HCT116 (cell line): ENCODE data around the gene IRF9. TPM values are rescaled to one million over a fixed set of nuclear protein-coding genes. Genes with fewer than 3 reads are reported as not detected.

Experiments used
- ATAC-seq: fragments of 200-7000 bp; cut with Tn5 transposase; 2 replicates; pipeline ENCODE4 v1.9.1; 2020; ENCODE audit warnings: mild to moderate bottlenecking, moderate library complexity
- BruUV-seq: library from RNA; stranded (reverse); fragments of 400-500 nt; replicated peaks from 2 replicates; lab custom pipeline; 2021; lab: Mats Ljungman, UMichigan
- CTCF ChIA-PET: fragments of 300-600 bp; sonication (Branson Sonifier 250); formaldehyde crosslinking; loops from one replicate; lab custom pipeline; 2021; ENCODE audit warnings: antibody characterized with exemption; lab: Charles Lee
- POLR2A ChIA-PET: fragments of 300-600, 350-600 bp; sonication (Branson Sonifier 250); formaldehyde crosslinking; loops from one replicate; lab custom pipeline; 2021; ENCODE audit warnings: antibody characterized with exemption; lab: Charles Lee
- RAD21 ChIA-PET, 2 experiments: fragments of 300-600 bp; sonication (Branson Sonifier 250); formaldehyde crosslinking; loops; one replicate each; lab custom pipeline; 2023; ENCODE audit warnings: low total read pairs in 2 of 2; ENCODE audit not compliant: uncharacterized antibody in 2 of 2, unreplicated experiment in 2 of 2, low non-redundant PET in 1 of 2; lab: Charles Lee
- DNase-seq: peaks from one replicate; pipeline ENCODE4 v3.0.0-alpha.2; 2010; ENCODE audit warnings: low read depth, low spot score
- H2AFZ ChIP-seq: fragments of 200-600 bp; shearing (Covaris generic), sonication (generic); 2 replicates; pipeline ENCODE4 v1.6.1; 2017; ENCODE audit warnings: low read depth, mixed run types, mixed read lengths, antibody characterized with exemption, low read length; ENCODE audit not compliant: poor library complexity, severe bottlenecking
- H3K27ac ChIP-seq: 2 replicates; pipeline ENCODE4 v1.5.1; 2012; ENCODE audit warnings: low read depth, low read length
- H3K27me3 ChIP-seq: fragments of 200-600 bp; sonication (generic); 2 replicates; pipeline ENCODE4 v1.6.1; 2016; ENCODE audit warnings: mixed run types, low read length, mixed read lengths; ENCODE audit not compliant: insufficient read depth
- H3K36me3 ChIP-seq, 2 experiments: fragments of 200-500 bp in 1 of 2; fragments of 200-600 bp in 1 of 2; sonication (Bioruptor generic) in 1 of 2; sonication (generic) in 1 of 2; 2 replicates each; pipeline versions ENCODE4 v1.5.1 to v1.6.1; 2014 to 2016; ENCODE audit warnings: low read length in 2 of 2, inconsistent platforms in 1 of 2, mixed read lengths in 1 of 2, mixed run types in 1 of 2; ENCODE audit not compliant: insufficient read depth in 2 of 2, control insufficient read depth in 1 of 2
- H3K4me1 ChIP-seq, 2 experiments: fragments of 200-600 bp in 1 of 2; sonication (generic) in 1 of 2; 2 replicates each; pipeline versions ENCODE4 v1.5.1 to v1.6.1; 2012 to 2017; ENCODE audit warnings: low read length in 2 of 2, inconsistent platforms in 1 of 2, mild to moderate bottlenecking in 1 of 2, mixed read lengths in 1 of 2, mixed run types in 1 of 2, moderate library complexity in 1 of 2; ENCODE audit not compliant: insufficient read depth in 2 of 2, control insufficient read depth in 1 of 2
- H3K4me2 ChIP-seq: fragments of 200-600 bp; sonication (generic); 2 replicates; pipeline ENCODE4 v1.6.1; 2017; ENCODE audit warnings: mixed run types, low read length, mixed read lengths
- H3K4me3 ChIP-seq, 2 experiments: fragments of 200-600 bp in 1 of 2; sonication (generic) in 1 of 2; replicated peaks in 1 of 2; 2 replicates each; pipeline ENCODE4 v1.5.1; 2011 to 2016; ENCODE audit warnings: low read length in 2 of 2, control low read depth in 1 of 2, low read depth in 1 of 2, mild to moderate bottlenecking in 1 of 2, mixed read lengths in 1 of 2, mixed run types in 1 of 2
- H3K79me2 ChIP-seq: fragments of 200-600 bp; sonication (generic); 2 replicates; pipeline ENCODE4 v1.6.1; 2017; ENCODE audit warnings: mild to moderate bottlenecking, mixed run types, low read length, moderate library complexity, mixed read lengths; ENCODE audit not compliant: insufficient read depth
- H3K9ac ChIP-seq: fragments of 200-600 bp; sonication (generic); 2 replicates; pipeline ENCODE4 v1.6.1; 2016; ENCODE audit warnings: low read length, mixed read lengths
- H3K9me2 ChIP-seq: fragments of 200-600 bp; sonication (generic), shearing (Covaris generic); 2 replicates; pipeline ENCODE4 v1.6.1; 2017; ENCODE audit warnings: mixed run types, mild to moderate bottlenecking, moderate library complexity; ENCODE audit not compliant: insufficient read depth
- H3K9me3 ChIP-seq, 2 experiments: fragments of 200-500 bp in 1 of 2; fragments of 200-600 bp in 1 of 2; sonication (Bioruptor generic) in 1 of 2; sonication (generic) in 1 of 2; 2 replicates each; pipeline ENCODE4 v1.6.1; 2014 to 2017; ENCODE audit warnings: low read length in 2 of 2, mixed read lengths in 2 of 2, inconsistent platforms in 1 of 2, low read depth in 1 of 2, mild to moderate bottlenecking in 1 of 2, mixed run types in 1 of 2, moderate library complexity in 1 of 2; ENCODE audit not compliant: control insufficient read depth in 1 of 2, insufficient read depth in 1 of 2
- H4K20me1 ChIP-seq: fragments of 200-600 bp; sonication (generic), shearing (Covaris generic); 2 replicates; pipeline ENCODE4 v1.6.1; 2017; ENCODE audit warnings: mixed run types, mild to moderate bottlenecking, moderate library complexity; ENCODE audit not compliant: insufficient read depth
- ATF3 ChIP-seq: IDR thresholded peaks from 2 replicates; pipeline ENCODE4 v1.6.1; 2012
- CTCF ChIP-seq, 3 experiments: fragments of 200-600 bp in 1 of 3; sonication (generic) in 1 of 3; IDR thresholded peaks in 2 of 3; conservative IDR thresholded peaks in 1 of 3; 2 replicates each; pipeline ENCODE4 v1.5.1; 2012 to 2017; ENCODE audit warnings: low read depth in 2 of 3, low read length in 2 of 3, antibody characterized with exemption in 1 of 3, borderline replicate concordance in 1 of 3, control low read depth in 1 of 3, mild to moderate bottlenecking in 1 of 3, mixed read lengths in 1 of 3, mixed run types in 1 of 3, moderate library complexity in 1 of 3; ENCODE audit not compliant: insufficient read depth in 1 of 3
- EGR1 ChIP-seq: IDR thresholded peaks from 2 replicates; pipeline ENCODE4 v1.6.1; 2012; ENCODE audit warnings: low read depth
- ELF1 ChIP-seq: IDR thresholded peaks from 2 replicates; pipeline ENCODE4 v1.6.1; 2012; ENCODE audit warnings: low read depth, borderline replicate concordance
- POLR2A ChIP-seq: IDR thresholded peaks from 2 replicates; pipeline ENCODE4 v1.7.0; 2011; ENCODE audit warnings: borderline replicate concordance; ENCODE audit not compliant: insufficient read depth, insufficient read length; ENCODE audit errors: extremely low read depth
- POLR2AphosphoS5 ChIP-seq: IDR thresholded peaks from 2 replicates; pipeline ENCODE4 v1.6.1; 2011; ENCODE audit warnings: mild to moderate bottlenecking, low read depth, low read length, moderate library complexity
- SIN3A ChIP-seq: IDR thresholded peaks from 2 replicates; pipeline ENCODE4 v1.6.1; 2012; ENCODE audit warnings: low read depth
- YY1 ChIP-seq: IDR thresholded peaks from 2 replicates; pipeline ENCODE4 v1.6.1; 2011; ENCODE audit warnings: low read length, low read depth, moderate library complexity, mild to moderate bottlenecking; ENCODE audit not compliant: insufficient replicate concordance; ENCODE audit errors: extremely low read depth
- ZBTB33 ChIP-seq: IDR thresholded peaks from 2 replicates; pipeline ENCODE4 v1.6.1; 2011; ENCODE audit warnings: mild to moderate bottlenecking, low read length, moderate library complexity; ENCODE audit not compliant: insufficient replicate concordance; ENCODE audit errors: extremely low read depth
- ZNF274 ChIP-seq: fragments of 200-500 bp; sonication (Bioruptor generic); IDR thresholded peaks from 2 replicates; pipeline ENCODE4 v1.6.1; 2014; ENCODE audit warnings: mild to moderate bottlenecking, low read depth, low read length, inconsistent platforms
- intact Hi-C: fragments of 100-400 bp; cut with micrococcal nuclease; formaldehyde crosslinking; loops from 2 replicates; pipeline ENCODE4 v1.10.0; 2022
- total RNA-seq: library from RNA; stranded (reverse); gene quantifications from one replicate; pipeline ENCODE4 v1.2.1, GENCODE V29; 2021; ENCODE audit not compliant: unreplicated experiment

The IRF9 gene
- total RNA-seq, 1 experiment from 2014 or later = 21.7 TPM

- TF ChIP-seq CTCF (IDR thresholded peaks at IDR 0.05 in 2 of 3, conservative IDR thresholded peaks at IDR 0.05 in 1 of 3; ENCODE audit: borderline replicate concordance in 1 of 3, insufficient read depth in 1 of 3, low read depth in 2 of 3, low read length in 2 of 3) = no peak
- TF ChIP-seq EGR1 = no peak
- TF ChIP-seq ELF1 = no peak
Observed at GRCh38 chr14:24145690-24146452, 15.2 kb upstream of the IRF9 start (continued).

GRCh38 chr14:24146453-24146977 is 14.6 kb upstream of the IRF9 start, which contains the start of gene PSME2:
Gene PSME2 (minus strand): TSS chr14:24146610. CDS start chr14:24146581, 29 bp downstream.
- H2AFZ ChIP-seq = no peak within 1 kb of the TSS
- CTCF ChIA-PET = interaction anchor here (0.6 to 3.9 kb wide), 13 partner anchors 9 to 285 kb away, joined by 3 to 19 read pairs (median 3); partner anchors contain the start of genes CIDEB, DCAF11, IRF9 and NRL
- H3K4me2 ChIP-seq = peak within 1 kb of the TSS; percentile 92
- no peaks in the 10 kb centered on the region for H4K20me1 ChIP-seq
- no TSS peak for BruUV-seq
- H3K9me2 ChIP-seq = no peaks in the 10 kb centered on the region
- peak within 1 kb of the TSS; percentile 86 for H3K9ac ChIP-seq
- RAD21 ChIA-PET = interaction anchor here (0.6 to 1.2 kb wide), 3 partner anchors 11 to 37 kb away, joined by 3 to 4 read pairs (median 4); partner anchors contain the start of genes IRF9 (in 1 of the 2) and PSME1 (in 1 of the 2)
- H3K36me3 ChIP-seq = peaks cover 29 to 32% of the 10 kb centered on the region in 2 experiments; a peak in 3 of 4 replicates
- H3K4me3 ChIP-seq = peak within 1 kb of the TSS; percentile 97 to 99
- H3K79me2 ChIP-seq = peaks cover 54% of the 10 kb centered on the region
- no peaks in the 10 kb centered on the region for H3K27me3 ChIP-seq
- H3K9me3 ChIP-seq = no peaks in the 10 kb centered on the region
- peak within 1 kb of the TSS; percentile 95 for H3K27ac ChIP-seq
- H3K4me1 ChIP-seq = peaks cover 19 to 27% of the 10 kb centered on the region in 2 experiments
- DNase-seq (peak; percentile 94), ATAC-seq (peak; percentile 83)
- intact Hi-C loops = loop anchor here (1.0 kb wide), 1 partner anchor 32 kb away; the partner anchor contains the start of genes DCAF11 and NRL
- POLR2A ChIA-PET = interaction anchor here (0.7 to 2.3 kb wide), 14 partner anchors 9 to 285 kb away, joined by 3 to 24 read pairs (median 4); partner anchors contain the start of genes DCAF11, IPO4, IRF9 and NRL
- TF ChIP-seq EGR1 = no peak
- no peak for TF ChIP-seq ZNF274
- peak; percentile 71; the same call in 1 of the 2 replicates for TF ChIP-seq POLR2AphosphoS5
- TF ChIP-seq ZBTB33 = no peak
- TF ChIP-seq SIN3A = no peak
- TF ChIP-seq YY1 = peak; percentile 42
- TF ChIP-seq CTCF (IDR thresholded peaks at IDR 0.05 in 2 of 3, conservative IDR thresholded peaks at IDR 0.05 in 1 of 3; ENCODE audit: borderline replicate concordance in 1 of 3, insufficient read depth in 1 of 3, low read depth in 2 of 3, low read length in 2 of 3) = no peak
- no peak for TF ChIP-seq ATF3
- TF ChIP-seq POLR2A = peak; percentile 48
